Naive thymus-derived CD8-positive, alpha-beta T cell (primary cell): Measurements from ENCODE around the gene DSTN. TPM values are rescaled to one million over a fixed set of nuclear protein-coding genes. Genes with fewer than 3 reads are reported as not detected.

Experiments
- ATAC-seq, 2 donors: fragments of 150-1000 bp; cut with Tn5 transposase in 1 of 2; sonication (Bioruptor Pico), chemical (Tn5 transposase) in 1 of 2; 1 replicate in 1 of 2; 2 replicates in 1 of 2; pipeline ENCODE4 v1.10.0; 2021; ENCODE audit warnings: mild to moderate bottlenecking in 2 of 2, moderate library complexity in 2 of 2
- POLR2A ChIA-PET: fragments of 350-600 bp; sonication (Branson Sonifier 250); formaldehyde crosslinking; loops from one replicate; lab custom pipeline; 2021; ENCODE audit warnings: antibody characterized with exemption; lab: Charles Lee
- DNase-seq, 10 donors: peaks; one replicate each; pipeline versions ENCODE4 v3.0.0 to v3.0.0-alpha.2; 2020 to 2022
- H3K27ac Mint-ChIP-seq, 10 donors: one replicate each; pipeline ENCODE4 v1.8.0; 2020 to 2022; ENCODE audit warnings: mild to moderate bottlenecking in 10 of 10, mixed read lengths in 10 of 10, moderate library complexity in 4 of 10, inconsistent platforms in 1 of 10
- H3K27me3 Mint-ChIP-seq, 5 donors: one replicate each; pipeline ENCODE4 v1.8.0; 2021 to 2022; ENCODE audit warnings: mixed read lengths in 5 of 5
- H3K36me3 Mint-ChIP-seq, 3 donors: one replicate each; pipeline ENCODE4 v1.8.0; 2020 to 2022; ENCODE audit warnings: mixed read lengths in 3 of 3, mild to moderate bottlenecking in 2 of 3, inconsistent platforms in 1 of 3
- H3K4me1 Mint-ChIP-seq, 4 donors: one replicate each; pipeline ENCODE4 v1.8.0; 2021 to 2022; ENCODE audit warnings: mixed read lengths in 4 of 4
- H3K4me3 Mint-ChIP-seq, 10 donors: one replicate each; pipeline ENCODE4 v1.8.0; 2020 to 2022; ENCODE audit warnings: mild to moderate bottlenecking in 10 of 10, mixed read lengths in 10 of 10, moderate library complexity in 6 of 10, inconsistent platforms in 1 of 10
- H3K9me3 Mint-ChIP-seq, 9 donors: one replicate each; pipeline ENCODE4 v1.8.0; 2020 to 2022; ENCODE audit warnings: mixed read lengths in 9 of 9, mild to moderate bottlenecking in 3 of 9, inconsistent platforms in 1 of 9, moderate library complexity in 1 of 9
- polyA plus RNA-seq, 3 donors: library from polyadenylated mRNA; unstranded; fragments of 300-500 nt; fragmentation: Illumina TruSeq; gene quantifications; one replicate each; pipeline ENCODE4 v1.2.3, GENCODE V29; 2021
- total RNA-seq, 8 experiments: library from RNA in 2 of 8; stranded (reverse) in 2 of 8; gene quantifications; one replicate each; pipeline ENCODE4 v1.2.3 and lab custom pipeline; 2021 to 2026

DSTN gene
- total RNA-seq (10 to 100 TPM; 28.4 to 31.9 TPM), polyA plus RNA-seq (100 to 1,000 TPM in 1 of 3 donors, 10 to 100 TPM in 2; 75.1 to 140 (median 81.6) TPM), total RNA-seq (lab: John Stamatoyannopoulos, UW) (22.1 to 44.9 (median 34.4) reads per million in 6 experiments)

- peaks cover 0 to 3% (median 0%) of the 10 kb centered on the region in 9 donors for H3K9me3 Mint-ChIP-seq
- peak within 1 kb of the TSS; percentile 91 to 98 (median 94) for H3K4me3 Mint-ChIP-seq
- ATAC-seq, result peak; percentile 88
- peak within 1 kb of the TSS; percentile 75 to 98 (median 94) for H3K27ac Mint-ChIP-seq
- peaks cover 19 to 37% (median 33%) of the 10 kb centered on the region in 4 donors for H3K4me1 Mint-ChIP-seq
- peaks cover 0 to 9% (median 0%) of the 10 kb centered on the region in 5 donors for H3K27me3 Mint-ChIP-seq
- POLR2A ChIA-PET, result interaction anchor here (0.9 to 2.2 kb wide), 5 partner anchors 41 to 1224 kb away, joined by 4 to 19 read pairs (median 7); partner anchors contain the start of gene RRBP1
- H3K36me3 Mint-ChIP-seq, result peaks cover 0 to 3% (median 2%) of the 10 kb centered on the region in 3 donors
- DNase-seq, result peak; percentile 82 to 93 (median 87)
Measured at GRCh38 chr20:17569616-17570346, at the start of gene DSTN. Gene DSTN, plus strand, starts transcription at chr20:17570075. Its CDS starts 134 bp downstream, at chr20:17570209.

GRCh38 chr20:17520583-17520982 is 49.3 kb upstream of the DSTN start:
- no peak for DNase-seq
- H3K9me3 Mint-ChIP-seq, result no peaks in the 10 kb centered on the region
- H3K27me3 Mint-ChIP-seq, result no peaks in the 10 kb centered on the region
- H3K4me3 Mint-ChIP-seq, result no peak overlapping the region
- H3K27ac Mint-ChIP-seq, result peak overlapping the region in 1 of 10 donors; percentile 1
- ATAC-seq, result no peak
- H3K36me3 Mint-ChIP-seq, result no peaks in the 10 kb centered on the region
- peaks cover 0 to 2% (median 0%) of the 10 kb centered on the region in 4 donors for H3K4me1 Mint-ChIP-seq
- POLR2A ChIA-PET, result no interaction called here

- DNase-seq, result no peak
- H3K27ac Mint-ChIP-seq, result no peak overlapping the region
- no peaks in the 10 kb centered on the region for H3K36me3 Mint-ChIP-seq
- H3K4me3 Mint-ChIP-seq, result no peak overlapping the region
- POLR2A ChIA-PET, result no interaction called here
- peaks cover 0 to 3% (median 0%) of the 10 kb centered on the region in 5 donors for H3K27me3 Mint-ChIP-seq
- H3K4me1 Mint-ChIP-seq, result peaks cover 0 to 2% (median 0%) of the 10 kb centered on the region in 4 donors
- no peak for ATAC-seq
- no peaks in the 10 kb centered on the region for H3K9me3 Mint-ChIP-seq
Measured at GRCh38 chr20:17522528-17522927, 47.3 kb upstream of the DSTN start.

GRCh38 chr20:17523326-17523725 is 46.5 kb upstream of the DSTN start:
- Mint-ChIP-seq H3K27me3 (peaks cover 0 to 3% (median 1%) of the 10 kb centered on the region in 5 donors), H3K27ac (no peak overlapping the region), H3K9me3 (no peaks in the 10 kb centered on the region), H3K4me1 (peaks cover 0 to 2% (median 0%) of the 10 kb centered on the region in 4 donors), H3K4me3 (no peak overlapping the region), H3K36me3 (no peaks in the 10 kb centered on the region)
- DNase-seq (no peak), ATAC-seq (no peak)
- POLR2A ChIA-PET, result no interaction called here

GRCh38 chr20:17524560-17524959 is 45.3 kb upstream of the DSTN start:
- ATAC-seq (no peak), DNase-seq (no peak)
- Mint-ChIP-seq H3K4me3 (no peak overlapping the region), H3K27me3 (peaks cover 4 to 9% (median 5%) of the 10 kb centered on the region in 5 donors), H3K9me3 (no peaks in the 10 kb centered on the region), H3K36me3 (no peaks in the 10 kb centered on the region), H3K27ac (no peak overlapping the region), H3K4me1 (peaks cover 0 to 2% (median 0%) of the 10 kb centered on the region in 4 donors)
- POLR2A ChIA-PET, result no interaction called here

- no peak overlapping the region for H3K4me3 Mint-ChIP-seq
- H3K9me3 Mint-ChIP-seq, result no peaks in the 10 kb centered on the region
- no peak overlapping the region for H3K27ac Mint-ChIP-seq
- ATAC-seq, result no peak
- peaks cover 0 to 2% (median under 1%) of the 10 kb centered on the region in 4 donors for H3K4me1 Mint-ChIP-seq
- H3K27me3 Mint-ChIP-seq, result peaks cover 4 to 15% (median 5%) of the 10 kb centered on the region in 5 donors
- DNase-seq, result no peak
- POLR2A ChIA-PET, result no interaction called here
- no peaks in the 10 kb centered on the region for H3K36me3 Mint-ChIP-seq
Measured at GRCh38 chr20:17525132-17525531, 44.7 kb upstream of the DSTN start.

- POLR2A ChIA-PET, result no interaction called here
Measured at GRCh38 chr20:17525650-17526049, 44.2 kb upstream of the DSTN start.

GRCh38 chr20:17529586-17529985 is 40.3 kb upstream of the DSTN start:
- POLR2A ChIA-PET, result no interaction called here
- Mint-ChIP-seq H3K27ac (no peak overlapping the region), H3K9me3 (no peaks in the 10 kb centered on the region), H3K4me3 (peak overlapping the region in 1 of 10 donors; percentile 9), H3K27me3 (peaks cover 9 to 31% (median 15%) of the 10 kb centered on the region in 5 donors), H3K4me1 (peaks cover 0 to 17% (median 5%) of the 10 kb centered on the region in 4 donors), H3K36me3 (no peaks in the 10 kb centered on the region)
- DNase-seq (no peak), ATAC-seq (no peak)

More at GRCh38 chr20:17525650-17526049, 44.2 kb upstream of the DSTN start:
- Mint-ChIP-seq H3K36me3 (no peaks in the 10 kb centered on the region), H3K27ac (no peak overlapping the region), H3K27me3 (peaks cover 5 to 20% (median 10%) of the 10 kb centered on the region in 5 donors), H3K4me3 (no peak overlapping the region), H3K4me1 (peaks cover 0 to 6% (median 2%) of the 10 kb centered on the region in 4 donors), H3K9me3 (no peaks in the 10 kb centered on the region)
- DNase-seq, result no peak
- peak; percentile 49 for ATAC-seq

GRCh38 chr20:17530153-17530552 is 39.7 kb upstream of the DSTN start:
- POLR2A ChIA-PET, result no interaction called here
- DNase-seq, result no peak
- Mint-ChIP-seq H3K4me1 (peaks cover 0 to 17% (median 5%) of the 10 kb centered on the region in 4 donors), H3K36me3 (no peaks in the 10 kb centered on the region), H3K4me3 (peak overlapping the region; percentile 26 to 81 (median 69)), H3K9me3 (no peaks in the 10 kb centered on the region), H3K27me3 (peaks cover 9 to 31% (median 15%) of the 10 kb centered on the region in 5 donors), H3K27ac (peak overlapping the region in 1 of 10 donors; percentile 24)
- no peak for ATAC-seq

GRCh38 chr20:17530716-17531664 is 38.9 kb upstream of the DSTN start, which contains the start of gene BFSP1:
Gene BFSP1, minus strand, starts transcription at chr20:17531379. Its CDS starts 50 bp downstream, at chr20:17531329.
- Mint-ChIP-seq H3K4me3 (peak within 1 kb of the TSS; percentile 62 to 88 (median 82)), H3K36me3 (no peaks in the 10 kb centered on the region), H3K27me3 (peaks cover 9 to 31% (median 15%) of the 10 kb centered on the region in 5 donors), H3K9me3 (no peaks in the 10 kb centered on the region), H3K4me1 (peaks cover 0 to 17% (median 5%) of the 10 kb centered on the region in 4 donors), H3K27ac (peak within 1 kb of the TSS in 3 of 10 donors; percentile 24 to 74 (median 53))
- POLR2A ChIA-PET, result no interaction called here
- DNase-seq (peak in 6 of 10 donors; percentile 2 to 26 (median 18)), ATAC-seq (peak; percentile 42 to 75)

GRCh38 chr20:17531665-17532025 is 38.2 kb upstream of the DSTN start:
- peaks cover 9 to 31% (median 14%) of the 10 kb centered on the region in 5 donors for H3K27me3 Mint-ChIP-seq
- no peaks in the 10 kb centered on the region for H3K36me3 Mint-ChIP-seq
- H3K9me3 Mint-ChIP-seq, result no peaks in the 10 kb centered on the region
- POLR2A ChIA-PET, result no interaction called here
- H3K27ac Mint-ChIP-seq, result peak overlapping the region in 2 of 10 donors; percentile 53 to 74
- peak overlapping the region; percentile 62 to 88 (median 82) for H3K4me3 Mint-ChIP-seq
- DNase-seq (no peak), ATAC-seq (no peak)
- H3K4me1 Mint-ChIP-seq, result peaks cover 0 to 18% (median 5%) of the 10 kb centered on the region in 4 donors

- Mint-ChIP-seq H3K4me1 (peaks cover 0 to 23% (median 5%) of the 10 kb centered on the region in 4 donors), H3K27ac (no peak overlapping the region), H3K4me3 (no peak overlapping the region), H3K27me3 (peaks cover 10 to 37% (median 16%) of the 10 kb centered on the region in 5 donors), H3K9me3 (no peaks in the 10 kb centered on the region), H3K36me3 (no peaks in the 10 kb centered on the region)
- ATAC-seq, result no peak
- POLR2A ChIA-PET, result no interaction called here
- no peak for DNase-seq
Measured at GRCh38 chr20:17533396-17533795, 36.5 kb upstream of the DSTN start.
